Dedifferentiated amniotic fluid mesenchymal stem cell (primary cell): ENCODE measurements around the gene C15orf62.
A peak's percentile ranks its signal among the peaks of the same experiment; 100 is the strongest.

Experiments
- DNase-seq: peaks from one replicate; pipeline ENCODE4 v3.0.0-alpha.2; 2016; ENCODE audit errors: extremely low spot score

C15orf62 gene, protein sequence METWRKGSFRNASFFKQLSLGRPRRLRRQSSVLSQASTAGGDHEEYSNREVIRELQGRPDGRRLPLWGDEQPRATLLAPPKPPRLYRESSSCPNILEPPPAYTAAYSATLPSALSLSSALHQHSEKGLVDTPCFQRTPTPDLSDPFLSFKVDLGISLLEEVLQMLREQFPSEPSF

GRCh38 chr15:40769274-40770146 is at the start of gene C15orf62:
TSS of gene C15orf62 (plus strand) at chr15:40769980. CDS start at chr15:40770496, 516 bp downstream.
- DNase-seq: no peak

DNA sequence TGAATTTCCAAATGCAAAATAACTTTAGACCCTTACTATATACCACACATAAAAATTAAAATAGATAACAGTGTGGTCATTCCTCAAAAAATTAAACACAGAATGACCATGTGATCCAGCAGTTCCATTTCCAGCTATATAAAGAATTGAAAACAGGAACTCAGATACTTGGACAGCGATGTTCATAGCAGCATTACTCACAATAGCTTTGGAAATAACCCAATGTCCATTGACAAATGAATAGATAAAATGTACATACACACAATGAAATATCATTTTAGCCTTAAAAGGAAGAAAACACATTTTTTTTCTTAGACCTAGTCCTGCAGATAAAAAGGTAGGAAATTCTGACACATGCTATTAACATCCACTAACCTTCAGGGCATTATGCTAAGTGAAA is 48.1 kb upstream of the C15orf62 start:
- DNase-seq: no peak

GRCh38 chr15:40722354-40722753 is 47.4 kb upstream of the C15orf62 start:
- no peak for DNase-seq

GRCh38 chr15:40722934-40723333 is 46.8 kb upstream of the C15orf62 start:
- no peak for DNase-seq

GRCh38 chr15:40723919-40724318 is 45.9 kb upstream of the C15orf62 start:
- no peak for DNase-seq

GRCh38 chr15:40731034-40731433 is 38.7 kb upstream of the C15orf62 start:
- DNase-seq: no peak

DNA sequence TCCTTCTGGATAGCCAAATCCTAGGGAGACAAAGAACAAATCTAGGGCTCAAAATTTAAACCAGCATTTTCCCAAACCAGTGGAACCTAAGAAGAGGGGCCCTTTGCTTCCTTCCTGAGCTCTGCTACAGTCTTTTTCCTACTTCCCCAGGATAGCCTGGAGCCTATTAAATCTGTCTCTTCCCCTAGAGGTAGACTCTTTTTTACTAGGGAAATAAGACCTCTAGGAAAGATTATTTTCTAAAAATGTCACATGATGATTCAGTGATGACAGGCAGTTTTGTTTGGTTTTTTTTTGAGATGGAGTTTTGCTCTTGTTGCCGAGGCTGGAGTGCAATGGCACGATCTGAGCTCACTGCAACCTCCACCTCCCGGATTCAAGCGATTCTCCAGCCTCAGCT is 33.2 kb upstream of the C15orf62 start:
- DNase-seq: no peak

- no peak for DNase-seq
These were observed 32.7 kb upstream of the C15orf62 start for GRCh38 chr15:40737048-40737447.

DNA sequence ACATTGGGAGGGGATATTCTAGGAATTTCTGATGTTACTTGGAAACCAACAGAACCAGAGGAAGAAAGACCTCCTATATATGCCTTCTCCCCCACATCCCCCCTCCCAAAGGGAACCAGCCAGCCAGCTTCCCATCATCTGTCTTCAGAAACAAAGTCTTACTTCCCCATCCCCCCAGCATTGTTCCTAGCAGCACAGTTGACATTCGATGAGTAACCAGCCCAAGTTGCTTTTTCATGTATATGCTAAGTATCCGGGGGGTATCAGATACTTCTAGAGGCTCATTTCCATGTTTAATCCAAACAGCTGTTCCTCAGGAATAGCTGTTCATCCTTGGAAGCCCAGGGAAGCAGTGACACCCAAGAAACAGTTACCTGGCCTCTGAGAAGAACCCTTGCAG is 30.7 kb upstream of the C15orf62 start:
- DNase-seq: no peak

DNA sequence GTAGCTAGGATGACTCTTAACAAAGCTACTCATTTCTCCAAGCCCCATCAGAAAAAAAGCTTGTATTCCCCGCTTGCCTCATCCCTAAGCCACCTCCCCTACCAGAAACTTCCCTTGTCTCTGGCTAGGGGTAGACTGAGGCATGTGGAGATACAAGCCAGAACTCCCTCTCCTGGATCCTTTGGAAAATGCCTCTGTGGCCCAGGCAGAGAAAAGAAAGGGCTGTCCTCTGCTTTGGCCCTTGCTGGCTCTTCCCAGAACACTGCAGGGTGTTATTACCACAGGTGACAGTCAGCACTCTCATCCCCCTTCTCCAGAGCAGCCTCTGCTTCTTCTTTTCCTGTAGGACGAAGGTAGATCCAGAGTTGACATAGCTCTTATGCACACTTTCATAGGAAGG is 29.9 kb upstream of the C15orf62 start:
- no peak for DNase-seq

GRCh38 chr15:40743485-40743901 is 26.3 kb upstream of the C15orf62 start:
- no peak for DNase-seq

DNA sequence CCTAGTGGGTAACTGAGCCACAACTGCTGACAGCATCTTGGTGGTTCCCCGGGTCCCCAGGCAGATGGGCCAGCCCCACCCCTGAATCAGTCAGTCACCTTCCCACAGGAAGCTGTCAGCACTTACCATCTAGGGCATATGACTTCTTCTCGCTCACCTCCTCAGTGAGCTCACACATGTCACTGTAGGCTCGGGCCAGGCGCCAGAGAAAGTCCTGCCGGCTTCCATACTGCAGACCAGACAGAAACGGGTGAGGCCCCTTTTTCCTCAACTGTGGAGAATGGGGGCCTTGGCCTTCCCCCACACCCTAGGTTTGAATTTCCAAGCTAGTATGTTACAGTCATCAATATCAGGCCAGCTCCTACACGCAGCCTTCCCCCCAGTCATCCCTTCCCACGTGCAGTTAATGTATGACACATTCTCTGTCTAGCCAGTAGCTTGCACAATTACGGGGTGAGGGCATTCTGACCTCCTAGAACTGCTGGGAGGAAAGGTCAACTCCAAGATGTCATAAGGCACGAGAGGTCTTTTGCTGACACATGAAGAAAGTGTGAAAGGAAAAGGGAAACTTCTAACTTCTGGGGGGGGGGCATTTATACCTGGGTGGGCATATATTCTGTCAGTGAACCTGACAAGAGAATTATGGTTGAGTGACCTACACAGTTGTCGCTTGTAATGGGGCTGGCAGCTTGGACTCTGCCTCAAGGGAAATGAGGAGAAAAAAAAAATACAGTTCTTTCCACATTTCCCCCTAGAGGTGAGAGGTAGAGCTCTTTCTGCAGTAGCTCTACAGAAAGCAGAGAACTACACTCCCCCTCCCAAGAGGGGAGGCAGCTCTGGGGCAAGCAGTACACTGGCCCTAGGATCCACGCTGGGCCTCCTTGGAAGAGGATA is 25.6 kb upstream of the C15orf62 start:
- no peak for DNase-seq

GRCh38 chr15:40744815-40745152 is 25.0 kb upstream of the C15orf62 start:
- no peak for DNase-seq

- DNase-seq: no peak
These were observed 22.8 kb upstream of the C15orf62 start for GRCh38 chr15:40746916-40747418.

DNA sequence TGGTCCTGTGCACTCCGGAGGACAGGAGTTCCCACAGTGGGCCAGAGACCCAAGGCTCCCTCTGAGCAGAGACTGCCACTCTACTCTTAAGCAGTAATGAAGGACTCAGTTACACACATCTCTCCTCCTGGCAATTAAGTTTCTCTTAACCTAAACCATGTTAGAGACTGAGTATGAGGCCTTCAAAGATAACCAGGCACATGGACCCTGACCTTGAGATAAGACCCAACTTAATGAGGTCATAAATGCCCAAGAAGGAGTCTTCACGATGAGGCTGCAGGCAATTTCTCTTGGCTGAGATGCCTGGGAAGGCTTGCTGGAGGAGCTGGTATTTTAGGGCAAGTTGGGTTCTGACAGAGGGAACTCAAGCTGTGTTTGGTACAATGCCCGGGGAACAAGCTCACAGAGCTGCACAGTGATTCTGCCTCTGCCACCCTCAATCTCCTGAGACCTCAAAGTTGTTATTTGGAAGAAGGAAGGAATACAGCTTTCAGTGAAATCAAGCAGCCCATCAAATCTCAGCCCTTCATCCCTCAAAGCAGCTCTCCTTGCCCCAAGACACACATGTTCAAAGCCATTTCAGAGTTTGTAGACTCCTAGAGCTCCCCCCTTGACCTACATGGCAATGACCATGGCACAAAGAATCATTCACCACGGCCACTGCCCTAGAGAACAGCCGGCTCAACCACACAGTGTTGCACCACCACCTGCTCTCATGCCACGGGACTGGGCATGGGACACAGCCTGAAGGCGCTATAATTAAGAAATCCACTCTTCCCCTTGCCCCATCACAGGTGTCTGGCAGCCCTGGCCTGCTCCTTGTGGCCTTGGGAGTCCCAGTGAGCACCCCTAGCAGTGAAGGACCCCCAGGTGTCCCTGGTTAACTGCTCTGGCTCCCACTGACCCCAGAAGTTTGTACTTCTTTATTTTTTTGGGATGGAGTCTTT is 21.8 kb upstream of the C15orf62 start:
- DNase-seq: no peak

DNA sequence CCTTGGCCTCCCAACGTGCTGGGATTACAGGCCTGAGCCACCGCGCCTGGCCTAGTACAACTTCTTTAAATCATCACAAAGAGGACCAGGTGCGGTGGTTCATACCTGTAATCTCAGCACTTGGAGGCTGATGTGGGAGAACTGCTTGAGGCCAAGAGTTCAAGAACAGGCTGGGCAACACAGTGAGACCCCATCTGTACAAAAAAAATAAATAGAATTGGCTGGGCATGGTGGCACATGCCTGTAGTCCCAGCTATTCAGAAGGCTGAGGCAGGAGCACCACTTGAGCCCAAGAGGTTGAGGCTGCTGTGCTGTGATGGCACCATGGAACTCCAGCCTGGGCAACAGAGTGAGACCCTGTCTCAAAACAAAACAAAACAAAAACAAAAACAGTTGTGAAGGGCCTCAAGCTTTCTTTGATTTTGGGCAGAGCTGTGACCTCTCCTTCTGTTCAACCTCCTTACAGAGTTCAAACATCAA is 20.6 kb upstream of the C15orf62 start:
- DNase-seq: no peak

DNA sequence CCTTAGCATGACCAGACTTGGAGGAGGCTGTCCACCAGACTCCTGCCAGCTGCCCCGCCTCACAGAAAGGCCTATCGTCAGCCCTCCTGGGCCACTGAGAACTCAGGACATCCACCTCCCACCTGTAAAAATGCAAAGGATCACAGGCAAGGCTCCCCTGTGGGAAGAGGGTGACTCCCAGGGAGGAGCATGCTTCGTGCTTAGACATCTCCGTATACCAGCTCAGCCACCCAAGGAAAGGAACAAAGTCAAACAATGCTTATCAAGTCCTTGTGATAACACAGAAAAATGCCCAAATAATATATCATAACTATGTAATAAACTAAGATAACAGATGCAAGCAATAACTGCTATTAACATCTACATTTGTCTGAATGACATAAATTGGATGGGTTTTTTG is 18.9 kb upstream of the C15orf62 start:
- no peak for DNase-seq

DNA sequence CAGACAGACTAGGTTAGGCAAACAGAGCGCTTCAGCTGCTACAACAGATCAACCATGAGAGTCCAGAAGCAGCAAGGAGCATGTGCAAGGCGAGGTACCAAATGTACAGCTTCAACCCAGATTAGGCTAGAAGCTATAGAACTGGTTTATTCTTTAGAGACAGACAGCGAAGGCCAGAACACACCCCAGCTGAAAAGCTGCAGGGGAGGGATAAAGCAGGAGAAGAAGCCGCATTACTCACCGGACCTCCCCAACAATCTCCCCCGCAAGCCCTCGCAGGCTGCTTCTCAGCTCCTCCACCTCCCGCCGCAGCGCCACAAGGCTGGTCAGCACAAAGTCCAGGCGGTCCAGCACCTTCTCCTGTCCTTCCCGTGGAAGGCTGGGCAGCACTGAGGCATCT is 18.0 kb upstream of the C15orf62 start:
- no peak for DNase-seq

GRCh38 chr15:40754574-40754882 is 15.3 kb upstream of the C15orf62 start:
- DNase-seq: no peak

GRCh38 chr15:40754883-40755811 is 14.6 kb upstream of the C15orf62 start, which contains the start of gene RMDN3:
TSS of gene RMDN3 (minus strand) at chr15:40755254. CDS start at chr15:40754783, 471 bp downstream.
- DNase-seq: peak; percentile 88
